ENCODE measurements around the gene ANO4.

DNA sequence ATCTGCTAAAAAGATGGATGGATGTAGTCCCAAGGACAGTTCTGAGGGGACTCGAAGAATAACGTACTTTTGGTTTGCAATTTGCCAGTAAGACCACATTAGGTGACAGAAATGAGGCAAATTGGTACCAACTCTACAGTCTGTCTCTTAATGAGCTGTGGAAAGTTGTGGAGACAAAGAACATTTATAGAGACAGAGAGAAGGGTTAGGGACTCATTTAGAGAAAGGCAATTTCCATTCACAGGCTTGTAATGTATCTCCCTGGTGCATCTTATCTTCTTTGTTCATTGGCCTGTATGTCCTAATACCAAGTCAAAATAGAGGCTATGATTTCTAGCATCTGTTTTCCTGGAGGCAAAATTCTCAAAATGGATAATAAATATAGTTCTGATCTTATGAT lies 177.5 kb downstream of the ANO4 start:
- no peak for TF ChIP-seq CTCF (IDR thresholded peaks at IDR 0.05)
- no peak for TF ChIP-seq POLR2AphosphoS5 (IDR thresholded peaks at IDR 0.05)
- TF ChIP-seq POLR2A (IDR thresholded peaks at IDR 0.05) = no peak

All from prostate gland (tissue), 2 donors.